ENCODE measurements around the gene STATH. TPM values are rescaled to one million over a fixed set of nuclear protein-coding genes. Genes with fewer than 3 reads are reported as not detected.

STATH gene
- total RNA-seq, 4 donors from 2014 or later: not detected

Other genes with a start within 250 kb of the STATH start
- gene SULT1B1, start 235.3 kb upstream of the STATH start, total RNA-seq: under 1 TPM in 3 of 4 donors, not detected in 1; 0.36 to 0.70 (median 0.55) TPM
- gene SULT1E1, start 135.8 kb upstream of the STATH start, total RNA-seq: not detected
- not detected for gene CSN1S1, start 64.9 kb upstream of the STATH start, total RNA-seq
- gene CSN2, start 30.2 kb upstream of the STATH start, total RNA-seq: not detected
- not detected for gene HTN3, start 32.5 kb downstream of the STATH start, total RNA-seq
- not detected for gene HTN1, start 54.5 kb downstream of the STATH start, total RNA-seq
- gene PRR27, start 158.3 kb downstream of the STATH start, total RNA-seq: not detected
- not detected for gene ODAM, start 199.8 kb downstream of the STATH start, total RNA-seq
- gene FDCSP, start 230.2 kb downstream of the STATH start, total RNA-seq: not detected
- not detected for gene CSN3, start 246.6 kb downstream of the STATH start, total RNA-seq

Measured in gastrocnemius medialis (tissue), 4 donors.